HepG2 (cell line): ENCODE results near the gene CREG2.

Experiments
- EZH2 ChIP-seq: conservative IDR thresholded peaks from 2 replicates; pipeline ENCODE4 v1.6.1; 2012; ENCODE audit warnings: mild to moderate bottlenecking, low read depth, low read length, moderate library complexity
- NFE2L2 ChIP-seq: fragments of 150-350 bp; IDR thresholded peaks from 2 replicates; pipeline ENCODE4 v1.6.1; 2014; ENCODE audit warnings: low read length
- NFIC ChIP-seq: IDR thresholded peaks from 2 replicates; pipeline ENCODE4 v1.6.1; 2012; ENCODE audit warnings: mild to moderate bottlenecking, low read length, inconsistent platforms
- POLR2A ChIP-seq, 2 experiments: IDR thresholded peaks; 2 replicates each; pipeline ENCODE4 v1.6.1; 2011; ENCODE audit warnings: low read depth in 2 of 2, low read length in 2 of 2, mild to moderate bottlenecking in 1 of 2, moderate library complexity in 1 of 2; ENCODE audit not compliant: insufficient read depth in 1 of 2
- PRPF4 ChIP-seq: fragments of 200-400 bp; formaldehyde crosslinking; IDR thresholded peaks from 2 replicates; pipeline ENCODE4 v1.6.1; 2016; ENCODE audit warnings: low read length, low read depth; ENCODE audit not compliant: poor library complexity, severe bottlenecking
- REPIN1 ChIP-seq: sonication (generic); formaldehyde crosslinking; IDR thresholded peaks from 2 replicates; pipeline ENCODE4 v1.8.0; 2022; ENCODE audit warnings: missing genetic modification reagents, low read depth, mild to moderate bottlenecking, borderline replicate concordance
- YY1 ChIP-seq: IDR thresholded peaks from 2 replicates; pipeline ENCODE4 v1.6.1; 2011; ENCODE audit warnings: low read length, low read depth, moderate library complexity, mild to moderate bottlenecking; ENCODE audit not compliant: insufficient read depth, insufficient replicate concordance
- ZFP90 ChIP-seq: sonication (generic); formaldehyde crosslinking; IDR thresholded peaks from 2 replicates; pipeline ENCODE4 v1.8.0; 2022; ENCODE audit warnings: missing genetic modification reagents, mild to moderate bottlenecking, inconsistent platforms, borderline replicate concordance
- ZNF12 ChIP-seq: sonication (generic); formaldehyde crosslinking; IDR thresholded peaks from 2 replicates; pipeline ENCODE4 v1.5.0; 2020; ENCODE audit warnings: missing genetic modification reagents
- ZSCAN29 ChIP-seq: sonication (generic); formaldehyde crosslinking; conservative IDR thresholded peaks from 2 replicates; pipeline ENCODE4 v1.4.0; 2020; ENCODE audit warnings: mild to moderate bottlenecking, missing genetic modification reagents
- TF ChIP-seq, protein P1 (sequence below): sonication (generic); formaldehyde crosslinking; IDR thresholded peaks from 2 replicates; pipeline ENCODE4 v1.4.0; 2020; ENCODE audit warnings: missing genetic modification reagents
- TF ChIP-seq, protein P2 (sequence below): sonication (generic); formaldehyde crosslinking; IDR thresholded peaks from 2 replicates; pipeline ENCODE4 v1.4.0; 2020; ENCODE audit warnings: missing genetic modification reagents
- TF ChIP-seq, protein P3 (sequence below): IDR thresholded peaks from 2 replicates; pipeline ENCODE4 v1.6.1; 2012; ENCODE audit warnings: inconsistent platforms
- TF ChIP-seq, protein P4 (sequence below): sonication (generic); formaldehyde crosslinking; IDR thresholded peaks from 2 replicates; pipeline ENCODE4 v1.9.0; 2021; ENCODE audit warnings: missing genetic modification reagents, mild to moderate bottlenecking, borderline replicate concordance

DNA sequence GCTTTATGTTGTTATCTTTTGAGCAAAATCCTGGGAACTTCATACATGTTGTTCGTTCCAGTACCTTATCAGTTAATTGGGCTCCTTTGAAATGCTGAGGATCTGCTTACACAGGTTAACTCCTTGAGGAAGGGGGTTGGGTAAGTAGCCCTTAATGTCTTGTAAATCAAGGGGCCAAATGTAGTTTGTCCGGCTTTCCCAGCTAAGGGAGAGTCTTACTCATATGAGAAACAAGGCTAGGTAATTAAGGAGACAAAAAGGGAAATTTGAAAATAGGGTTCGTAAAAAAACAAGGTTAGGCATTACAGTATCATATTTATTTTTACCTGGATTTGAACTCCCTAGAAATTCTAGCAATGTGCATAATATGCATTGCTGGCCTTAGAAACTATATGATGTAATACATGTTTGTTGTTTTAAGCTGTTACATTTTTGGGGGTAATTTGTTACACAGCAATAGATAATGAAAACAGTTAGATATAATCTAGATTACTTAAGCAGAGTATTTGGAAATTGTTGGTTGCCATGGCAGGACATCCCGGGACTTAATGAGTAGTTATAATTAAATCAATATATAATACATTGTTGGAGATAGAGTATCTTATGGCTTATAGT is 47.9 kb downstream of the CREG2 start:
- TF ChIP-seq REPIN1 (CRISPR knock-in tag) = no peak
- TF ChIP-seq ZFP90 (CRISPR knock-in tag) = no peak
- TF ChIP-seq, protein P1, sequence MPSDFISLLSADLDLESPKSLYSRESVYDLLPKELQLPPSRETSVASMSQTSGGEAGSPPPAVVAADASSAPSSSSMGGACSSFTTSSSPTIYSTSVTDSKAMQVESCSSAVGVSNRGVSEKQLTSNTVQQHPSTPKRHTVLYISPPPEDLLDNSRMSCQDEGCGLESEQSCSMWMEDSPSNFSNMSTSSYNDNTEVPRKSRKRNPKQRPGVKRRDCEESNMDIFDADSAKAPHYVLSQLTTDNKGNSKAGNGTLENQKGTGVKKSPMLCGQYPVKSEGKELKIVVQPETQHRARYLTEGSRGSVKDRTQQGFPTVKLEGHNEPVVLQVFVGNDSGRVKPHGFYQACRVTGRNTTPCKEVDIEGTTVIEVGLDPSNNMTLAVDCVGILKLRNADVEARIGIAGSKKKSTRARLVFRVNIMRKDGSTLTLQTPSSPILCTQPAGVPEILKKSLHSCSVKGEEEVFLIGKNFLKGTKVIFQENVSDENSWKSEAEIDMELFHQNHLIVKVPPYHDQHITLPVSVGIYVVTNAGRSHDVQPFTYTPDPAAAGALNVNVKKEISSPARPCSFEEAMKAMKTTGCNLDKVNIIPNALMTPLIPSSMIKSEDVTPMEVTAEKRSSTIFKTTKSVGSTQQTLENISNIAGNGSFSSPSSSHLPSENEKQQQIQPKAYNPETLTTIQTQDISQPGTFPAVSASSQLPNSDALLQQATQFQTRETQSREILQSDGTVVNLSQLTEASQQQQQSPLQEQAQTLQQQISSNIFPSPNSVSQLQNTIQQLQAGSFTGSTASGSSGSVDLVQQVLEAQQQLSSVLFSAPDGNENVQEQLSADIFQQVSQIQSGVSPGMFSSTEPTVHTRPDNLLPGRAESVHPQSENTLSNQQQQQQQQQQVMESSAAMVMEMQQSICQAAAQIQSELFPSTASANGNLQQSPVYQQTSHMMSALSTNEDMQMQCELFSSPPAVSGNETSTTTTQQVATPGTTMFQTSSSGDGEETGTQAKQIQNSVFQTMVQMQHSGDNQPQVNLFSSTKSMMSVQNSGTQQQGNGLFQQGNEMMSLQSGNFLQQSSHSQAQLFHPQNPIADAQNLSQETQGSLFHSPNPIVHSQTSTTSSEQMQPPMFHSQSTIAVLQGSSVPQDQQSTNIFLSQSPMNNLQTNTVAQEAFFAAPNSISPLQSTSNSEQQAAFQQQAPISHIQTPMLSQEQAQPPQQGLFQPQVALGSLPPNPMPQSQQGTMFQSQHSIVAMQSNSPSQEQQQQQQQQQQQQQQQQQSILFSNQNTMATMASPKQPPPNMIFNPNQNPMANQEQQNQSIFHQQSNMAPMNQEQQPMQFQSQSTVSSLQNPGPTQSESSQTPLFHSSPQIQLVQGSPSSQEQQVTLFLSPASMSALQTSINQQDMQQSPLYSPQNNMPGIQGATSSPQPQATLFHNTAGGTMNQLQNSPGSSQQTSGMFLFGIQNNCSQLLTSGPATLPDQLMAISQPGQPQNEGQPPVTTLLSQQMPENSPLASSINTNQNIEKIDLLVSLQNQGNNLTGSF (CRISPR knock-in tag) = no peak
- TF ChIP-seq ZNF12 (CRISPR knock-in tag) = no peak
- no peak for TF ChIP-seq EZH2
- TF ChIP-seq ZSCAN29 (CRISPR knock-in tag) = no peak
- TF ChIP-seq NFE2L2 = no peak
- no peak for TF ChIP-seq NFIC
- TF ChIP-seq, protein P2, sequence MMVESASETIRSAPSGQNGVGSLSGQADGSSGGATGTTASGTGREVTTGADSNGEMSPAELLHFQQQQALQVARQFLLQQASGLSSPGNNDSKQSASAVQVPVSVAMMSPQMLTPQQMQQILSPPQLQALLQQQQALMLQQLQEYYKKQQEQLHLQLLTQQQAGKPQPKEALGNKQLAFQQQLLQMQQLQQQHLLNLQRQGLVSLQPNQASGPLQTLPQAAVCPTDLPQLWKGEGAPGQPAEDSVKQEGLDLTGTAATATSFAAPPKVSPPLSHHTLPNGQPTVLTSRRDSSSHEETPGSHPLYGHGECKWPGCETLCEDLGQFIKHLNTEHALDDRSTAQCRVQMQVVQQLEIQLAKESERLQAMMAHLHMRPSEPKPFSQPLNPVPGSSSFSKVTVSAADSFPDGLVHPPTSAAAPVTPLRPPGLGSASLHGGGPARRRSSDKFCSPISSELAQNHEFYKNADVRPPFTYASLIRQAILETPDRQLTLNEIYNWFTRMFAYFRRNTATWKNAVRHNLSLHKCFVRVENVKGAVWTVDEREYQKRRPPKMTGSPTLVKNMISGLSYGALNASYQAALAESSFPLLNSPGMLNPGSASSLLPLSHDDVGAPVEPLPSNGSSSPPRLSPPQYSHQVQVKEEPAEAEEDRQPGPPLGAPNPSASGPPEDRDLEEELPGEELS (CRISPR knock-in tag) = no peak
- TF ChIP-seq, protein P3, sequence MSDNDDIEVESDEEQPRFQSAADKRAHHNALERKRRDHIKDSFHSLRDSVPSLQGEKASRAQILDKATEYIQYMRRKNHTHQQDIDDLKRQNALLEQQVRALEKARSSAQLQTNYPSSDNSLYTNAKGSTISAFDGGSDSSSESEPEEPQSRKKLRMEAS = no peak
- no peak for TF ChIP-seq PRPF4
- TF ChIP-seq YY1 = no peak
- no peak for TF ChIP-seq POLR2A (IDR thresholded peaks at IDR 0.05; ENCODE audit: insufficient read depth in 1 of 2, low read depth in 2 of 2, low read length in 2 of 2)
- TF ChIP-seq, protein P4, sequence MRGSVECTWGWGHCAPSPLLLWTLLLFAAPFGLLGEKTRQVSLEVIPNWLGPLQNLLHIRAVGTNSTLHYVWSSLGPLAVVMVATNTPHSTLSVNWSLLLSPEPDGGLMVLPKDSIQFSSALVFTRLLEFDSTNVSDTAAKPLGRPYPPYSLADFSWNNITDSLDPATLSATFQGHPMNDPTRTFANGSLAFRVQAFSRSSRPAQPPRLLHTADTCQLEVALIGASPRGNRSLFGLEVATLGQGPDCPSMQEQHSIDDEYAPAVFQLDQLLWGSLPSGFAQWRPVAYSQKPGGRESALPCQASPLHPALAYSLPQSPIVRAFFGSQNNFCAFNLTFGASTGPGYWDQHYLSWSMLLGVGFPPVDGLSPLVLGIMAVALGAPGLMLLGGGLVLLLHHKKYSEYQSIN = no peak
